ENCODE data around the gene SDC1. TPM values are rescaled to one million over a fixed set of nuclear protein-coding genes. Genes with fewer than 3 reads are reported as not detected.

Gene SDC1
- total RNA-seq, 1 donor: 110 TPM

DNA sequence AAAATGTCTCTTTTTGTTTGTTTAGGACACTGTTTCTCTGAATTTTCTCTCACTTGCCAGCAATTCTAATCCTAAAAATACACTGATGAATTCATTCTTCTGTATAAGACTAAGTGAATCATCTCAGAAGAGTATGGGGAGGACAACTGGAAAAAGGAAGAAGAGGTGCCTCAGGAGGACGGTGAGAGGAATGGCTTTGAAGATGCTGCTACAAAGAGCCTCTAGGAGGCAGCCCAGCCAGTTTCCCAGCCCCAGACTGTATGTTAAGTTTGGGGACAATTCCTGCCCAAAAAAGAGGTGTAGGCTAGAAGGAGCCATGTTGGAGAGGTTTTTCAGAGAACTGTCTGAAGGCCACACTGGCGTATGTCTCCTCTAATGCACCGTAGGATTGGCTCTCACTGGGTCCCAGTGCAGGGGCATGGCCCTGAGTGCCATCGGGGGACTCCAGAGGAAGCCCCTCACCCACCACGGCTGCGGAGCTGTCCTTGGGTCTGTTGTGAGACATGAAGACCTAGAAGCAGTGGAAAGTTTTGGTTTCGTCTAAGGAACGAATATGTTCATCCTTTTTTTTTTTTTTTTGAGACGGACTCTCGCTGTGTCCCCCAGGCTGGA is 3.1 kb upstream of the SDC1 start:
- TF ChIP-seq, protein P1, sequence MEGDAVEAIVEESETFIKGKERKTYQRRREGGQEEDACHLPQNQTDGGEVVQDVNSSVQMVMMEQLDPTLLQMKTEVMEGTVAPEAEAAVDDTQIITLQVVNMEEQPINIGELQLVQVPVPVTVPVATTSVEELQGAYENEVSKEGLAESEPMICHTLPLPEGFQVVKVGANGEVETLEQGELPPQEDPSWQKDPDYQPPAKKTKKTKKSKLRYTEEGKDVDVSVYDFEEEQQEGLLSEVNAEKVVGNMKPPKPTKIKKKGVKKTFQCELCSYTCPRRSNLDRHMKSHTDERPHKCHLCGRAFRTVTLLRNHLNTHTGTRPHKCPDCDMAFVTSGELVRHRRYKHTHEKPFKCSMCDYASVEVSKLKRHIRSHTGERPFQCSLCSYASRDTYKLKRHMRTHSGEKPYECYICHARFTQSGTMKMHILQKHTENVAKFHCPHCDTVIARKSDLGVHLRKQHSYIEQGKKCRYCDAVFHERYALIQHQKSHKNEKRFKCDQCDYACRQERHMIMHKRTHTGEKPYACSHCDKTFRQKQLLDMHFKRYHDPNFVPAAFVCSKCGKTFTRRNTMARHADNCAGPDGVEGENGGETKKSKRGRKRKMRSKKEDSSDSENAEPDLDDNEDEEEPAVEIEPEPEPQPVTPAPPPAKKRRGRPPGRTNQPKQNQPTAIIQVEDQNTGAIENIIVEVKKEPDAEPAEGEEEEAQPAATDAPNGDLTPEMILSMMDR (IDR thresholded peaks at IDR 0.05; ENCODE audit: insufficient read depth, low read depth, low read length): peak; percentile 5
- DNase-seq (ENCODE audit: low read depth): no peak

DNA sequence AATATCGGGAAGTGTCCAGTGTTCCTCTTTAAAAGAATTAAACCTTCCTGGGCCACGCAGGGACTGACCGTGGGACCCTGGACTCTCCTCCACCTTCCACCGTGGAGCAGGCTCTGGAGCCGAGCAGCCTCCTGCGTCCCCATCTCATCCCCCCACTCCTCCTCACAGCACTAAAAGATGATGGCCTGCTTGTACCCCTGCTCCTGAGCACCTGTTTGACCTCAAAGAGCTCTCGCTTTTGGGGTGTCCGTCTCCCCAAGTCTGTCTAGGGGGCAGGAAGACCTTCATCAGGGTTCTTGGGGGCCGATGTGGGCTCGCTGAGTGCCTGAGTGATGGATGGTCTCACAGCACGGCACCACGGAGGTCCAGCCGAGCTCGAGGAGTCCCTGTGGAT is 1.2 kb upstream of the SDC1 start:
- no peak for DNase-seq (ENCODE audit: low read depth)
- TF ChIP-seq, protein P1 (IDR thresholded peaks at IDR 0.05; ENCODE audit: insufficient read depth, low read depth, low read length): no peak
- no peak overlapping the region for H3K4me3 ChIP-seq (ENCODE audit: low read depth, low read length)

More for the DNA sequence above, 3.1 kb upstream of the SDC1 start:
- H3K4me3 ChIP-seq (ENCODE audit: low read depth, low read length): no peak overlapping the region

DNA sequence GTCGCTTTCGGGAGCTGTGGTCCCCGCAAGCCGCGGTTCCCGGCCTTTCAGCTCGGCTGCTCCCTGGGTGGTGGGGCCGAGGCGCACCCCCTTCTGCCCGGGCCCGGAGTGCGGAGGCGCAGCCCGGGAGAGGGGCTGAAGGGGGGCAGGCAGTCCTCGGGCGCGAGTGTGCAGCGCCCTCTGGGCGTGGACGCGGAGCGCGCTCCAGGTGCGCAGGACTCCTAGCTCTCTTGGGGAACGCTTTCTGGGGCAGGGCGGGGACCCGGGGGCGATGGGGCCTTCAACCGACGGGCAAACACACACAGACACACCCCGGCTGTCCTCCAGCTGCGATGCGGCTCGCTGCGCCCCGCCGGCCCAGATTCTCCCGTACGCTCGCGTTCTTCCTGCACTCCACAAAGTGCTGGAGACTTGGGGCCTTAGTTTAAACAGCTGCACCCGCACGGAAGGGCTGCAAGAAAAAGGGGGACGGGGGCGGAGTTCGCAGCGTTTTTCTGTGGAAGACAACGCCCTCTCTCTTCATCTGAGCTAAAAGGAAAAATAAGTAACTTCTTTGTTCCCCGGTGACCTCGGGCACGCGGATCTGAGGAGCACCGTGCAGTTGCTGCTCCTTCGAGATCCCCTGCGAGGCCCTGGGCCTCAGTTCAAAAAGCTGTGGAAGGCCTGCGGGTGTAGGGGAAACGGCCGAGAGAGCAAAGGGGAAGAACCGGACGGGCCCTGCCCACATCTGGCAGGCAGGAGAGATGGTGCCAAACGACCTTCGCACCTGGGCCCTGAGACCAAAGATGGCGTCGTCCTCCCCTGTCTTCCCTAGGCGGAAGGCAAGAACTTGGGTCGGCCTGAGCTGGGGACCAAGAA is 593 bp upstream of the SDC1 start:
- DNase-seq (ENCODE audit: low read depth): peak; percentile 65
- peak overlapping the region; percentile 66 for H3K4me3 ChIP-seq (ENCODE audit: low read depth, low read length)
- TF ChIP-seq, protein P1 (IDR thresholded peaks at IDR 0.05; ENCODE audit: insufficient read depth, low read depth, low read length): peak; percentile 57

DNA sequence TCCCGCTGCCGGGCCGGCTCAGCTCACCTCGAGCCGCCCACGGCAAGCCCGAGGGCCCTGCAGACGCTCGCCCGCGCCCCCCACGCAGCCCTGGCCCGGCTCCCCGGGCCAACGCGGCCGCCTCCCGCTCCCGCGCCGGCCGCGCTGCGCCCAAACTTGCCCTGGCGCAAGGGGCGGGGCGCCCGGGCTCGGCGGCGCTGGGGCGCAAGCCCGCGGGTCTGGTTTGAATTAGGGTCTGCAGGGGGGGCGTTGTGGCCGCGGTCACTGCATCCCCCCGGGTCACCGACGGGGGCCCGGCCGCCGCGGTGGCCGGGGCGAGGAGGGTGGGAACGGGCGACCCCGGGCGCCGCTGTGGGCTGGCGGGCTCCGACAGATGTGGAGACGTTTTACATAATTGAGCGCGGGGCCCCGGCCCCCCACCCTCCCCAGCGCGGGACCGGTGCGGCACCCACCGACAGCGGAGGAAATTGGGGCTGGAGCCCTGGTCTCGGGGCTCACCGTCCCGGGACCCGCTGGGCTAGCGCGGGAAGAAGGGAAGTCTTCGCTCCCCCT is 690 bp downstream of the SDC1 start:
- no peak for DNase-seq (ENCODE audit: low read depth)
- peak overlapping the region; percentile 66 for H3K4me3 ChIP-seq (ENCODE audit: low read depth, low read length)
- TF ChIP-seq, protein P1 (IDR thresholded peaks at IDR 0.05; ENCODE audit: insufficient read depth, low read depth, low read length): no peak

DNA sequence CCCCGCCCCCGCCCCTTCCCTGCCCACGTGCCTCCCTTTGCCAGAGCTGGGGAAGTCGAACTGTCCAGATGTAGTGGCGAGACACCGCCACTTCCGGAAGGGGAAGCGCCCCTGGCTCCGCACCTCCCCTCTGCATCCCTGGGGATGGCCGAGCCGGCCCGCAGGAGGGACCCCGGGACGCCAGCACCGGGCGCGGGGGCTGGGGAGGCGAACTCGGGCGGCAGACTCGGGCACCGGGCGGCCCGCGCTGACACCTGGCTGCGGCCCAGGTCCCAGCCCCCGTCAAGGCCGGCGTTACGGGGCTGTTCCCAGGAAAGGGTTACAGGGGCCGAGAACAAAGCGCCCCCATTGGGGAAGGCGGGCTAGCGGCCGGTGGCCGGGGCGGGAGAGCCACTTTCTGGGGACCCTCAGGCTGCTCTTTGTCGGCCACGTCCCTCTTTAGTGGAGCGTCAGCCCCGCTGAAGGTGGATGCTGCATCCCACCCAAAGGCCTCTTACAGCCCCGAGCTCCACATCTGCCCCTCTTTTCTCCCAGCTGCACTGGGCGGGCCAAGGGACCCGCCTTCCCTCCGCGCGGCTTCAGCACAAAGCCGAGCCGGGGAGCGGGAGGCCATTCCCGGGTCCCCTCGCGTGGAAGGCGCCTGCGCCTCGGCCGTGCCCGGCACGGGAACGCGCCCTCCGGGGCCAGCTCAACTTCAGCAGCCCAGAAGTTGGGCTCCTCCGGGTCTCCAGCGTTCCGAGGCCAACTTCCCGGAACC is 1.3 kb downstream of the SDC1 start:
- peak; percentile 52 for DNase-seq (ENCODE audit: low read depth)
- H3K4me3 ChIP-seq (ENCODE audit: low read depth, low read length): peak overlapping the region; percentile 66
- TF ChIP-seq, protein P1 (IDR thresholded peaks at IDR 0.05; ENCODE audit: insufficient read depth, low read depth, low read length): no peak

DNA sequence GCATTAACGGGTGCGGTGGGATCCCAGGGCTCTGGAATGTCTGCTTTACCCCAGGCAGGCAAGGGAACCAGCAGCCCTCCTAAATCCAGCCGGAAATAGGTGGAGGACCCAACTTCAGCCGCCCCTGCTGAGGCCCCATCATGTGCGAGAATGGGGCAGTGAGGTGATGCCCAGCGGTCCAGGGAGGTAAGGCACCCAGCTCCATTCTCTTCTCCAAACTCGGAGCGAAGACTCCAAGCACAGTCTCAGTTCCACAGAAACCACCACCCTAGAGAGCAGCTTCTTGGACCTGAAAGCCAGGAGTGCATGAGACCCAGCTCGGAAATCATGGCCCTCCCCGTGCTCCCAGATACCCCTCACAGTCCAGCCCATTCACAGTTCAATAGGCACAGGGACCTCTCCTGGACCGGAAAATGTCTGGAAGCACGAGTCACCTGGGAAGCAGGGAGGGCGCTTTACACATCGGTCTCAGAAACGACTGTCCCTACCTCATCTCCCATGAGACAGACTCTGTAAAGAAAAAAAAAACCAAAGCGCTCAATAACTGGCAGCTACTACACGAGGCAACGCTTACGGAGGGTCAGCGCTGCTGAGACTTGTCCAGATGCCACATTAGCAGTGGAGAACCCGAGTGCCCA is 2.0 kb downstream of the SDC1 start:
- no peak for DNase-seq (ENCODE audit: low read depth)
- peak overlapping the region; percentile 66 for H3K4me3 ChIP-seq (ENCODE audit: low read depth, low read length)
- TF ChIP-seq, protein P1 (IDR thresholded peaks at IDR 0.05; ENCODE audit: insufficient read depth, low read depth, low read length): no peak
